GM21576 (cell line): ENCODE measurements around the gene VSNL1.

ENCODE experiments used
- ATAC-seq: cut with Tn5 transposase; IDR thresholded peaks from one replicate; pipeline ENCODE4 v1.9.1; 2021; ENCODE audit warnings: mild to moderate bottlenecking, moderate library complexity; ENCODE audit not compliant: unreplicated experiment

Gene VSNL1

GRCh38 chr2:17580319-17580715 lies 39.8 kb downstream of the VSNL1 start:
- no peak for ATAC-seq

- no peak for ATAC-seq
Measured at GRCh38 chr2:17581831-17582230, 41.3 kb downstream of the VSNL1 start.

GRCh38 chr2:17583166-17583565 lies 42.7 kb downstream of the VSNL1 start:
- no peak for ATAC-seq

- no peak for ATAC-seq
Measured at GRCh38 chr2:17583646-17584045, 43.1 kb downstream of the VSNL1 start.

GRCh38 chr2:17584689-17585088 lies 44.2 kb downstream of the VSNL1 start:
- ATAC-seq = no peak

GRCh38 chr2:17587469-17587868 lies 47.0 kb downstream of the VSNL1 start:
- no peak for ATAC-seq

- ATAC-seq = no peak
Measured at GRCh38 chr2:17588031-17588430, 47.5 kb downstream of the VSNL1 start.

GRCh38 chr2:17589406-17590035 lies 49.0 kb downstream of the VSNL1 start:
- ATAC-seq = no peak

GRCh38 chr2:17590342-17590911 lies 49.9 kb downstream of the VSNL1 start:
- ATAC-seq = no peak

GRCh38 chr2:17591846-17592245 lies 51.4 kb downstream of the VSNL1 start:
- ATAC-seq = no peak

GRCh38 chr2:17592731-17593409 lies 52.4 kb downstream of the VSNL1 start:
- ATAC-seq = no peak

GRCh38 chr2:17593445-17593840 lies 52.9 kb downstream of the VSNL1 start:
- ATAC-seq = no peak

GRCh38 chr2:17593841-17594491 lies 53.5 kb downstream of the VSNL1 start:
- no peak for ATAC-seq

- ATAC-seq = no peak
Measured at GRCh38 chr2:17594533-17595401, 54.3 kb downstream of the VSNL1 start.

- no peak for ATAC-seq
Measured at GRCh38 chr2:17599617-17600016, 59.1 kb downstream of the VSNL1 start.

GRCh38 chr2:17600556-17601204 lies 60.2 kb downstream of the VSNL1 start:
- ATAC-seq = no peak

- no peak for ATAC-seq
Measured at GRCh38 chr2:17604050-17604449, 63.6 kb downstream of the VSNL1 start.

- ATAC-seq = no peak
Measured at GRCh38 chr2:17605696-17606095, 65.2 kb downstream of the VSNL1 start.

- no peak for ATAC-seq
Measured at GRCh38 chr2:17606851-17607250, 66.4 kb downstream of the VSNL1 start.

- no peak for ATAC-seq
Measured at GRCh38 chr2:17607379-17607778, 66.9 kb downstream of the VSNL1 start.
